ENCODE results near the gene FRAS1.
"Not testable (repeated sequence)": the region's sequence is repeated elsewhere in the genome, so short reads cannot be mapped to it uniquely, and the experiment has no call there.

The FRAS1 gene

DNA sequence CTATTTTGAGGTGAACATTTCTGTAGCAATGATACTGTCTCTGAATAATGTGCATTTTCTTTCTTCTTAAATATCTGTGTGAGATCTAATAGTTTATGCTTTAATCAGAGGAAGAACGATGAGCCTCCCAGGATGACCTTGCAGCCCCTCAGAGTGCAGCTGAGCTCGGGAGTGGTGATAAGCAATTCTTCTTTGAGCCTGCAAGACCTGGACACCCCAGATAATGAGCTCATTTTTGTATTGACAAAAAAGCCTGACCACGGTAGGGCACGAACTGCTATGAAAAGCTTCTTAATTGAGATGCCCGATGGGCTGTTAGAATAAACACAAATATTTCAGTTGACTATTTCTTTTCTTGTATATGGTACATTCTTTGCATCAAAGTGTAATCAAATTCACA is 389.5 kb downstream of the FRAS1 start:
- no peak for DNase-seq (ENCODE audit: low spot score)

GRCh38 chr4:78451407-78451806 is 394.3 kb downstream of the FRAS1 start:
- DNase-seq (ENCODE audit: low spot score) = no peak

- no peak for DNase-seq (ENCODE audit: low spot score)
These were observed 396.9 kb downstream of the FRAS1 start for GRCh38 chr4:78454016-78454415.

DNA sequence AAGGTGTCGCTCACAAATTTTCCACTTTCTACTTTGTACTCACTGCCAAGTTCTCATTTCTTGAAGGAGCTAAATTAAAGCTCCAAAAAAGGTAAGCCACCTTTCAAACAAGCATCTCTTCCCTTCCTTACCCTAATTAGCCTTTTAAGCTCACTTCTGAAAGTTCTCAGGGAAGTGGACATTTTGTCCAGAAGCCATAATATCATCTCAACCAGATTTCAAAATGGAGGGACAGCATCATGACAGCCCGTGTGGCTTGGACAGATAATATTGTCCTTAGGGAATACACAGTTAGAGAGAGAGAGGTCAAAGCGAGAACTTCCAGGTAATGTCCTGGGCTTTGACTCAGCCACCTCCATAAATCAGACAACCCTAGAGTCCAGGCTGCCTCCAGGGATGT is 400.6 kb downstream of the FRAS1 start:
- DNase-seq (ENCODE audit: low spot score) = no peak

GRCh38 chr4:78459327-78459726 is 402.2 kb downstream of the FRAS1 start:
- no peak for DNase-seq (ENCODE audit: low spot score)

DNA sequence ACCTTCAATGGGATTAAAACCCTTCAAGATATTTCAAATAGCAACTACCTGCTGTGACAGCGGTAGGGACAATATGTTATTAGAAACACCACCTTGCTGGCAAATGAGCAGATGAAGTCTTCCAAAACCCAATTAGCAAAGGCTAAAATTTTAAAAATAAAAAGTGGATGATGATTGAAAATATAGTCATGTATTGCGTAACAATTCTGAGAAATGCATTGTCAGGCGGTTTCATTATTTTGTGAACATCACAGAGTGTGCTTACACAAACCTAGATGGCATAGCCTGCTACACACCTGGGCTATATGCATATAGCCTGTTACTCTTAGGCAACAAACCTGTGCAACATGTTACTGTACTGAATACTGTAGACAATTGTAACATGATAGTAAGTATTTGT is 403.2 kb downstream of the FRAS1 start:
- no peak for DNase-seq (ENCODE audit: low spot score)

GRCh38 chr4:78464265-78464664 is 407.1 kb downstream of the FRAS1 start:
- DNase-seq (ENCODE audit: low spot score) = no peak

DNA sequence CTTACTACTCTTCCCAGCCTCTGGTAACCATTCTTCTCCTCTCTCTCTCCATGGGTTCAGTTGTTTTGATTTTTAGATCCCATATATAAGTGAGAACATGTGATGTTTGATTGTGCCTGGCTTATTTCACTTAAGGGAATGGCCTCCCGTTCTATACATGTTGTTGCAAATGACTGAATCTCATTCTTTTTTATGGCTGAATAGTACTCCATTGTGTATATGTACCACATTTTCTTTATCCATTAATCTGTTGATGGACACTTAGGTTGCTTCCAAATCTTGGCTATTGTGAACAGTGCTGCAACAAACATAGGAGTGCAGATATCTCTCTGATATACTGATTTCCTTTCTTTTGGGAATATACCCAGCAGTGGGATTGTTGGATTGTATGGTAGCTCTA is 410.1 kb downstream of the FRAS1 start:
- DNase-seq (ENCODE audit: low spot score) = not testable (repeated sequence)

DNA sequence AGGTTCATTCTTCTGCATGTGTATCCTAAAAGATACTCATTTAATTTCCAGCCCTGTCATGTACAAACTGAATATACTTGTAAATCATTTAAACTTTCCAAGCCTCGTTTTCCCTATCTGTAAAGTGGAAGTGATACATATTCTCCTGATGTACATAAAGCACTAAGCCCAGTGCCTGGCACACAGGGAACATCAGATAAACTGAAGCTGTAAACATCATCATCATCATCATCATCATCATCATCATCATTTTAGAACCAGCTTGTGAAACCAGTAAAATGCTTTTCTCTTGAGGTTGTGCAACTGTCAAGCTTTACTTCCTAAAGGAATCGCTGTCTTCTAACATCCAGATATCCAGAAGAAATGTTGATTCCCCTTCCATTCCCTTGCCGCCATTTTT is 411.1 kb downstream of the FRAS1 start:
- DNase-seq (ENCODE audit: low spot score) = no peak

GRCh38 chr4:78476108-78476704 is 419.1 kb downstream of the FRAS1 start:
- DNase-seq (ENCODE audit: low spot score) = no peak

DNA sequence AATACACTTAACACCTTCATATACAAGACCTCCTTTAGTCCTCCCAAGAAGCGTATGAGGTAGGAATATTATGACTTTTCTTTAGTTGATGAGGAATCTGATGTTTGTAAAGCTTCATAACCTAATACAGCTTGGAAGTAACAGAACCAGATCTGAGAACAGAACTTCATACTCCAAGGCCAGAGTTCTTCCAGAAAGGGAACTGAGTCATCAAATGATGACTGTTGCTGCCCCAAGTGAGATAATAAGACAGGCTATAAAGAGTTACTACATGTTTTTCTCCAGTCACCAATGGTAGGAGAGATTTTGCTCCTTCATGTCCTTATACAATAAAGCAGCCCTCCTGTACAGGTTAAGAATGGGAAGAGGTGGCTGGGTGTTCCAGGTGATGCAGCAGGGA is 420.2 kb downstream of the FRAS1 start:
- no peak for DNase-seq (ENCODE audit: low spot score)

GRCh38 chr4:78478523-78478922 is 421.4 kb downstream of the FRAS1 start:
- DNase-seq (ENCODE audit: low spot score) = no peak

- no peak for DNase-seq (ENCODE audit: low spot score)
These were observed 423.2 kb downstream of the FRAS1 start for GRCh38 chr4:78480286-78480685.

DNA sequence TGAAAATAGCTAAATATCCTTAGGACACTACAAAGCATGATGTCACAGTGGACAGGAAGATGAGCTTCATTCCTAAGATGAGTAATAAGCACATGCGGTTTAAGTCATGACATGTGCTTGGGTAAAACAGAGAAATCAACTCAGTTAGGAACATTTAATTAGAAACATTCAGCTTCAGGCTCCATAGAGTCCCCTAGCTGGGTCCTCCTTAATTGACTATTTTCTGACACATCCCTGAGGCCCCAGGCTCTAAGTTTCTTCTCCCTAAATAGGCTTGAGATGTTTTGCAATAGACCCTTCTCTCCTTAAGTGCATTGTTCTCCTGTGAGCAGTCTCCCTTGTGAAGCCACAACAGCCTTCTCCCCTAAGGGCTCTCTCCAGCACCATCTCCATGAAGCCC is 424.1 kb downstream of the FRAS1 start:
- DNase-seq (ENCODE audit: low spot score) = no peak

DNA sequence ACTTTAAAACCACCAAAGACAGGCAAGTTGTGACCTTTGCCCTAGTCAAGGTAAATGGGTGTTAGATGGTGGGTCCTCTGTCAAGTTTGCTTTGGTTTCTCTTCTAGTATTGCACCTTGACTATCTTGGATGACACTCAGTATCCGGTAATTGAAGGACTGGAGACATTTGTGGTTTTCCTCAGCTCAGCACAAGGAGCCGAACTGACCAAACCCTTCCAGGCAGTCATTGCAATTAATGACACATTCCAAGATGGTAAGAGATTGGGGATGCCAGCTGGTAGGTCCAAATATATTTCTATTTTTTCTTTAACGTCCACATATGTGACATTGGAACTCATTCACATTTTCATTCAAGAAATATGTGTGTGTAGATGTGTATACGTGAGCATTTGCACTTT is 425.2 kb downstream of the FRAS1 start:
- no peak for DNase-seq (ENCODE audit: low spot score)

- no peak for DNase-seq (ENCODE audit: low spot score)
These were observed 426.7 kb downstream of the FRAS1 start for GRCh38 chr4:78483811-78484210.

- no peak for DNase-seq (ENCODE audit: low spot score)
These were observed 427.5 kb downstream of the FRAS1 start for GRCh38 chr4:78484574-78484973.

GRCh38 chr4:78493731-78494130 is 436.6 kb downstream of the FRAS1 start:
- no peak for DNase-seq (ENCODE audit: low spot score)

GRCh38 chr4:78496021-78496643 is 439.0 kb downstream of the FRAS1 start:
- no peak for DNase-seq (ENCODE audit: low spot score)

- DNase-seq (ENCODE audit: low spot score) = not testable (repeated sequence)
These were observed 449.1 kb downstream of the FRAS1 start for GRCh38 chr4:78506260-78506659.

GRCh38 chr4:78509043-78509442 is 451.9 kb downstream of the FRAS1 start:
- DNase-seq (ENCODE audit: low spot score) = no peak

DNA sequence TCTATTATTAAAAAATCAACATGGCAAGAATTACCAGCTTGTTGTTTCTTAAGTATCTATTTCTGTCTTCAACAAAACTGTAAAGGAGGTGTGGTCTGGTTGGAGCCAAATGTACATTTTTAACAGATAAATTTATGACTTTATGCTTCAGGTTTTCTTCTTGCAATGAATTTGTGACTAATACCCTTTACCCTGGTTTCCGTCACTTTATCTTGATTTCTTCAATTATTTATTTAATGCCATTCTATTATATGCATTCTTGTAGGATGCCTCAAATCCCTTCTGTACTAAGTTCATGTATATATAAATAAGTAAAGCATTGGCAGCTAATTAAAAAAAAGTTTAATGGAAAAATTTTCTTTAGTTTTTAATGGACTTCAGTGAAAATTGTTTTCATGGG is 453.0 kb downstream of the FRAS1 start:
- DNase-seq (ENCODE audit: low spot score) = no peak

DNA sequence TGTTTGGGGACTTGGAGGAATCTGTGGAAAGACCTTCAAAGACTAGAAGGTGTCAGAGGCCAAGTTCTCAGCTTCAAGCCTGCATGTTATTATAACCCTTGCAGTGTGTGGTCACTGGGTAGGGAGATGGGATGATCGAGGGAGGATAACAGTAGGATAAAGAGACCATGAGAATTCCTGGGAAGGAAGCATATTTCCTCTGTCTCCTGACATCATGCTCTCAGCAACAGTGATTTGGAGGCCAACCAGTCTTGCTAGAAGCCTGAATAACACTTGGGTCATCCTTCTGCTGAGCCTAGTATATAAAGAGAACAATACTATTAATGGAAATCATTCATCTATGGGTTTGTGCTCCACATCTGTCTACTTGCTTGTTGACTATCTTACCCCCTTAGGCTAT is 453.6 kb downstream of the FRAS1 start:
- DNase-seq (ENCODE audit: low spot score) = no peak

- no peak for DNase-seq (ENCODE audit: low spot score)
These were observed 455.3 kb downstream of the FRAS1 start for GRCh38 chr4:78512357-78512920.

All from HuH-7.5 (cell line).